ENCODE data around the gene KRTAP26-1. TPM values are rescaled to one million over a fixed set of nuclear protein-coding genes. Genes with fewer than 3 reads are reported as not detected.

The KRTAP26-1 gene
- total RNA-seq: not detected

- no peak within 1 kb of the TSS for H3K27ac ChIP-seq (replicated peaks in 1 of 4)
- H3K27me3 ChIP-seq: no peaks in the 10 kb centered on the region
- no peak within 1 kb of the TSS for H3K4me3 ChIP-seq
- 73% methylated on average over 2 of the region's 2 CpGs for WGBS
- intact Hi-C loops (cut with DNase I): no loop called here
- H3K9me3 ChIP-seq: no peaks in the 10 kb centered on the region
- H3K4me1 ChIP-seq: no peaks in the 10 kb centered on the region
- DNase-seq (ENCODE audit: extremely low spot score): no peak
- H3K36me3 ChIP-seq: no peaks in the 10 kb centered on the region
- TF ChIP-seq EP300 (IDR thresholded peaks at IDR 0.05): no peak
- TF ChIP-seq CTCF (IDR thresholded peaks at IDR 0.05): no peak
- TF ChIP-seq POLR2A (IDR thresholded peaks at IDR 0.05; ENCODE audit: low read depth): no peak
- no peak for TF ChIP-seq POLR2AphosphoS5 (IDR thresholded peaks at IDR 0.05)
Measured at GRCh38 chr21:30320215-30320614, at the start of gene KRTAP26-1. TSS of gene KRTAP26-1 (minus strand) at chr21:30320315. CDS start at chr21:30320035, 280 bp downstream.

- no peaks in the 10 kb centered on the region for H3K9me3 ChIP-seq
- no peaks in the 10 kb centered on the region for H3K27me3 ChIP-seq
- intact Hi-C loops (cut with DNase I): no loop called here
- H3K36me3 ChIP-seq: no peaks in the 10 kb centered on the region
- 22% methylated on average over 3 of the region's 3 CpGs for WGBS
- DNase-seq (ENCODE audit: extremely low spot score): no peak
- no peaks in the 10 kb centered on the region for H3K4me1 ChIP-seq
- TF ChIP-seq POLR2A (IDR thresholded peaks at IDR 0.05; ENCODE audit: low read depth) (no peak), CTCF (IDR thresholded peaks at IDR 0.05) (no peak), POLR2AphosphoS5 (IDR thresholded peaks at IDR 0.05) (no peak), EP300 (IDR thresholded peaks at IDR 0.05) (no peak)
- no peak overlapping the region for H3K4me3 ChIP-seq
- H3K27ac ChIP-seq (replicated peaks in 1 of 4): no peak overlapping the region
Measured at GRCh38 chr21:30355906-30356305, 35.8 kb upstream of the KRTAP26-1 start.

GRCh38 chr21:30354308-30355005, 34.3 kb upstream of the KRTAP26-1 start:
- 77% methylated on average over 1 of the region's 1 CpG for WGBS
- intact Hi-C loops (cut with DNase I): no loop called here
- Histone ChIP-seq H3K27ac (replicated peaks in 1 of 4) (no peak overlapping the region), H3K9me3 (no peaks in the 10 kb centered on the region), H3K4me3 (no peak overlapping the region), H3K36me3 (no peaks in the 10 kb centered on the region), H3K4me1 (no peaks in the 10 kb centered on the region), H3K27me3 (no peaks in the 10 kb centered on the region)
- no peak for DNase-seq (ENCODE audit: extremely low spot score)
- TF ChIP-seq EP300 (IDR thresholded peaks at IDR 0.05): no peak
- no peak for TF ChIP-seq POLR2A (IDR thresholded peaks at IDR 0.05; ENCODE audit: low read depth)
- no peak for TF ChIP-seq POLR2AphosphoS5 (IDR thresholded peaks at IDR 0.05)
- no peak for TF ChIP-seq CTCF (IDR thresholded peaks at IDR 0.05)

- WGBS: 90% methylated on average over 1 of the region's 1 CpG
- no peaks in the 10 kb centered on the region for H3K36me3 ChIP-seq
- H3K9me3 ChIP-seq: no peaks in the 10 kb centered on the region
- no peak overlapping the region for H3K27ac ChIP-seq (replicated peaks in 1 of 4)
- no peak overlapping the region for H3K4me3 ChIP-seq
- intact Hi-C loops (cut with DNase I): no loop called here
- TF ChIP-seq POLR2AphosphoS5 (IDR thresholded peaks at IDR 0.05) (no peak), POLR2A (IDR thresholded peaks at IDR 0.05; ENCODE audit: low read depth) (no peak), CTCF (IDR thresholded peaks at IDR 0.05) (no peak), EP300 (IDR thresholded peaks at IDR 0.05) (no peak)
- H3K4me1 ChIP-seq: no peaks in the 10 kb centered on the region
- no peak for DNase-seq (ENCODE audit: extremely low spot score)
- H3K27me3 ChIP-seq: no peaks in the 10 kb centered on the region
Measured at GRCh38 chr21:30351534-30351933, 31.4 kb upstream of the KRTAP26-1 start.

GRCh38 chr21:30349572-30349971, 29.5 kb upstream of the KRTAP26-1 start:
- no peaks in the 10 kb centered on the region for H3K36me3 ChIP-seq
- 67% methylated on average over 3 of the region's 3 CpGs for WGBS
- H3K9me3 ChIP-seq: no peaks in the 10 kb centered on the region
- TF ChIP-seq POLR2AphosphoS5 (IDR thresholded peaks at IDR 0.05) (no peak), EP300 (IDR thresholded peaks at IDR 0.05) (no peak), CTCF (IDR thresholded peaks at IDR 0.05) (no peak), POLR2A (IDR thresholded peaks at IDR 0.05; ENCODE audit: low read depth) (no peak)
- H3K4me1 ChIP-seq: no peaks in the 10 kb centered on the region
- H3K27ac ChIP-seq (replicated peaks in 1 of 4): no peak overlapping the region
- no peaks in the 10 kb centered on the region for H3K27me3 ChIP-seq
- DNase-seq (ENCODE audit: extremely low spot score): no peak
- H3K4me3 ChIP-seq: no peak overlapping the region
- intact Hi-C loops (cut with DNase I): no loop called here
